ENCODE measurements around the gene VAC14. TPM values are rescaled to one million over a fixed set of nuclear protein-coding genes. Genes with fewer than 3 reads are reported as not detected.

Gene VAC14
- total and polyA plus RNA-seq, 2 experiments from 2014 or later, result 27.1 to 32.4 TPM

DNA sequence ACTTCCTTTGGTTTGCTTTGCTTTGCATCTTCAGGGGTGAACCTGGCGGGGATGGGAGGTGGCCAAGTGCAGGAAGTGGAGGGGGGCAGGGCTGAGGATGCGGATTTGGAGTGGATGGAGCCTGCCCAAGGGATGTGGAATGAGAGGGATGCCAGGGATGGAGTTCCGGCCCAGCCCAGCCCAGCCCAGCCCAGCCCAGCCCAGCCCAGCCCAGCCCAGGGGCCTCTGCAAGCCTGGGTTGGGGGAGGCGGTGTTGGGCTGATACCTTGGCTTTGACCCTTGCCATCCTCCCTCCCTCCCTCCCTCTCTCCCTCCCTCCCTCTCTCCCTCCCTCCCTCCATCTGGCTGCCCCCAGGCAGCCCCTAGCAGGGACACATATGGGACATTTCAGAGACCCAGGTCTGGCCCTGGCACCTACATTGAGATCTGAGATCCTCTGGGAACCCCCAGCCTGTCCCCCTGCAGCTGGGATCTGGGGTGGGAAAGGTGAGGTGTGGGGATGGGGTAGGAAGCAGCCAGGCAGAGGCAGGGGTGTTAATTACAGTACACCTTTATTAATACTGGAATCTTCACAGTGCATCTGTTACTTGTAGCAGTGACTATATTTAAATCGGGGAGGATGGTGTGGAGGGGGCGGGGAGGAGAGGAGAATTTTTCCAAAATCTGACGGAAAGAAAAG is 140.1 kb downstream of the VAC14 start:
- Histone ChIP-seq H4K20me1 (ENCODE audit: insufficient read depth) (no peaks in the 10 kb centered on the region), H3K9me2 (ENCODE audit: insufficient read depth) (no peaks in the 10 kb centered on the region), H2AFZ (no peak overlapping the region), H3K4me3 (no peak overlapping the region), H3K4me2 (ENCODE audit: unreplicated experiment) (no peak overlapping the region), H3K27ac (no peak overlapping the region), H3K9me3 (ENCODE audit: low read depth) (no peaks in the 10 kb centered on the region), H3K79me2 (ENCODE audit: insufficient read depth) (no peaks in the 10 kb centered on the region), H3F3A (ENCODE audit: insufficient read depth) (no peaks in the 10 kb centered on the region), H3K36me3 (ENCODE audit: low read depth) (peaks cover 2% of the 10 kb centered on the region; the same call in 1 of the 2 replicates), H3K27me3 (replicated peaks; ENCODE audit: insufficient read depth) (no peaks in the 10 kb centered on the region), H3K4me1 (ENCODE audit: insufficient read depth) (no peaks in the 10 kb centered on the region), H3K9ac (no peak overlapping the region)
- DNase-seq, result no peak
- in situ Hi-C loops (cut with MboI), result no loop called here
- WGBS, 2 experiments (ENCODE audit: low coverage in 1 of 2, low lambda C conversion rate in 2 of 2, missing lambda C conversion rate in 2 of 2), result 53 to 60% methylated on average over 6 to 7 of the region's 7 CpGs
- TF ChIP-seq EZH2 (IDR thresholded peaks at IDR 0.05; ENCODE audit: insufficient read depth, poor library complexity, severe bottlenecking) (no peak), EZH2phosphoT487 (IDR thresholded peaks at IDR 0.05; ENCODE audit: insufficient read depth, low read depth) (no peak)

- H3K4me3 ChIP-seq, result no peak overlapping the region
- no peak for DNase-seq
- H3K9me2 ChIP-seq (ENCODE audit: insufficient read depth), result no peaks in the 10 kb centered on the region
- H3K4me2 ChIP-seq (ENCODE audit: unreplicated experiment), result no peak overlapping the region
- no peaks in the 10 kb centered on the region for H3K79me2 ChIP-seq (ENCODE audit: insufficient read depth)
- H3K9ac ChIP-seq, result no peak overlapping the region
- WGBS, 2 experiments (ENCODE audit: low coverage in 1 of 2, low lambda C conversion rate in 2 of 2, missing lambda C conversion rate in 2 of 2), result 74 to 77% methylated on average over 14 to 16 of the region's 16 CpGs
- TF ChIP-seq EZH2 (IDR thresholded peaks at IDR 0.05; ENCODE audit: insufficient read depth, poor library complexity, severe bottlenecking) (no peak), EZH2phosphoT487 (IDR thresholded peaks at IDR 0.05; ENCODE audit: insufficient read depth, low read depth) (no peak)
- H3K4me1 ChIP-seq (ENCODE audit: insufficient read depth), result no peaks in the 10 kb centered on the region
- H3F3A ChIP-seq (ENCODE audit: insufficient read depth), result no peaks in the 10 kb centered on the region
- no peak overlapping the region for H2AFZ ChIP-seq
- in situ Hi-C loops (cut with MboI), result no loop called here
- no peaks in the 10 kb centered on the region for H3K9me3 ChIP-seq (ENCODE audit: low read depth)
- no peaks in the 10 kb centered on the region for H3K27me3 ChIP-seq (replicated peaks; ENCODE audit: insufficient read depth)
- H4K20me1 ChIP-seq (ENCODE audit: insufficient read depth), result no peaks in the 10 kb centered on the region
- no peaks in the 10 kb centered on the region; the same call in 1 of the 2 replicates for H3K36me3 ChIP-seq (ENCODE audit: low read depth)
- H3K27ac ChIP-seq, result no peak overlapping the region
Observed at GRCh38 chr16:70659953-70660671, 140.8 kb downstream of the VAC14 start.

DNA sequence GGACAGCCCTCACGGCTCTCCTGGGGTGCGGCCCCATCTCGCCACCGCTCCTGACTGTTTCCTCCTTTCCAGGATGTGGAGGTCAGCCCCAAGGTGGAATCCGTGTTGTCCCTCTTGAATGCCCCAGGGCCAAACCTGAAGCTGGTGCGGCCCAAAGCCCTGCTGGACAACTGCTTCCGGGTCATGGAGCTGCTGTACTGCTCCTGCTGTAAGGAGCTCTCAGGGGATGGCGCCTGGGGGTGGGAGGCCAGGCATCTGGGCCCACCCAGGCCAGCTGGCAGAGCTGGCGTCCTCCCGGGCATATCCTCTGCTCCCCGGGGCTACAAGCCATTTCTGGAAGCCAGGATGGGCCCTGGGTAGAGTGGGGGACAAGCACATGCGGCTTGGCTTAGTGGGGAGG is 141.4 kb downstream of the VAC14 start:
- Histone ChIP-seq H3K9ac (no peak overlapping the region), H3K27ac (no peak overlapping the region), H3K4me3 (no peak overlapping the region), H3F3A (ENCODE audit: insufficient read depth) (no peaks in the 10 kb centered on the region), H3K9me2 (ENCODE audit: insufficient read depth) (no peaks in the 10 kb centered on the region), H3K79me2 (ENCODE audit: insufficient read depth) (no peaks in the 10 kb centered on the region), H3K4me1 (ENCODE audit: insufficient read depth) (no peaks in the 10 kb centered on the region), H3K9me3 (ENCODE audit: low read depth) (no peaks in the 10 kb centered on the region), H2AFZ (no peak overlapping the region), H3K4me2 (ENCODE audit: unreplicated experiment) (no peak overlapping the region), H4K20me1 (ENCODE audit: insufficient read depth) (no peaks in the 10 kb centered on the region), H3K36me3 (ENCODE audit: low read depth) (no peaks in the 10 kb centered on the region; the same call in 1 of the 2 replicates), H3K27me3 (replicated peaks; ENCODE audit: insufficient read depth) (no peaks in the 10 kb centered on the region)
- TF ChIP-seq EZH2 (IDR thresholded peaks at IDR 0.05; ENCODE audit: insufficient read depth, poor library complexity, severe bottlenecking) (no peak), EZH2phosphoT487 (IDR thresholded peaks at IDR 0.05; ENCODE audit: insufficient read depth, low read depth) (no peak)
- in situ Hi-C loops (cut with MboI), result no loop called here
- DNase-seq, result no peak
- WGBS, 2 experiments (ENCODE audit: low coverage in 1 of 2, low lambda C conversion rate in 2 of 2, missing lambda C conversion rate in 2 of 2), result 79 to 80% methylated on average over 11 to 12 of the region's 12 CpGs

GRCh38 chr16:70658921-70659320 is 142.0 kb downstream of the VAC14 start:
- Histone ChIP-seq H3K9ac (no peak overlapping the region), H3K9me3 (ENCODE audit: low read depth) (no peaks in the 10 kb centered on the region), H4K20me1 (ENCODE audit: insufficient read depth) (no peaks in the 10 kb centered on the region), H3K79me2 (ENCODE audit: insufficient read depth) (no peaks in the 10 kb centered on the region), H3K27me3 (replicated peaks; ENCODE audit: insufficient read depth) (no peaks in the 10 kb centered on the region), H3K9me2 (ENCODE audit: insufficient read depth) (no peaks in the 10 kb centered on the region), H3F3A (ENCODE audit: insufficient read depth) (no peaks in the 10 kb centered on the region), H3K27ac (no peak overlapping the region), H2AFZ (no peak overlapping the region), H3K4me1 (ENCODE audit: insufficient read depth) (0 out of 2 replicates have a peak, but pooled peaks cover 5% of the 10 kb centered on the region), H3K4me2 (ENCODE audit: unreplicated experiment) (no peak overlapping the region), H3K36me3 (ENCODE audit: low read depth) (no peaks in the 10 kb centered on the region; the same call in 1 of the 2 replicates), H3K4me3 (no peak overlapping the region)
- in situ Hi-C loops (cut with MboI), result no loop called here
- no peak for DNase-seq
- no peak for TF ChIP-seq EZH2 (IDR thresholded peaks at IDR 0.05; ENCODE audit: insufficient read depth, poor library complexity, severe bottlenecking)
- TF ChIP-seq EZH2phosphoT487 (IDR thresholded peaks at IDR 0.05; ENCODE audit: insufficient read depth, low read depth), result no peak
- WGBS, 2 experiments (ENCODE audit: low coverage in 1 of 2, low lambda C conversion rate in 2 of 2, missing lambda C conversion rate in 2 of 2), result 70 to 77% methylated on average over 5 of the region's 5 CpGs

Data from GM23248 (cell line).